ENCODE results near the gene DAPK2. TPM values are rescaled to one million over a fixed set of nuclear protein-coding genes. Genes with fewer than 3 reads are reported as not detected.

The DAPK2 gene
- total RNA-seq, 1 experiment from 2014 or later: 1.4 TPM

DNA sequence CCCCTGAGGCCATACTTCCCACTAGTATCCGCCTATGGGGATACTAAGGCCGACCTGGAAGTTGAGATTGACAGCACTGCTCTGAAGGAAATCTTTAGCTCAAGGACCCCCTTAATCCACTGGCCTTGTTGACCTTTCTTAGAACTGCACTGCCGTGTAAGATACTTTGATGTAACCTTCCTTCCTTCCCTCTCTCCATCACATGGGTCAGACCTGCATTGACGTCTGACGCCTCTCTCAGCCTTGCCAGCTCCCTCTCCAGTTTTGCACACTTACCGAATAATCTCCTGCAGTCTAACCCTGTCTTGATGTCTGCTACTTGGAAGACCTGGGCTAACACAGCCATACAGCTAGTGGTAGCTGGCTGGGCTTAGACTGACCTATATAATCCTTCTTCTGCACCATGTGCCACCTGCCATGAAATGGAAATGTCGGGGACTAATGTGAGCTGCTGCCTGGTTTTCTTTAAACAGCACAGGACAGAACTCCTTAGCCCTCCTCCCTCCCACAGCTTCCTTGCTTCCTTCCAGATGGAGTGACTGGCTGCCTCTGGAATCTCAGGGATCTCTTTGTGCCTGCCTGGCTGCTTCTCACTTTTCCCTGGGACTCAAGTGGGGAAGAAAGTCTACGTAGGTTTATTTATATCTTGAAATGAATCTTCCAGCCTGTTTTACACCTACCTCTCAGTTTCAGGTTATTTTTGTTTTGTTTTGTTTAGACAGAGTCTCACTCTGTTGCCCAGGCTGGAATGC, 173.3 kb downstream of the DAPK2 start:
- peaks cover 16% of the 10 kb centered on the region; the same call in 1 of the 2 replicates for H3K4me1 ChIP-seq
- intact Hi-C loops (cut with micrococcal nuclease; ENCODE audit: unreplicated experiment): no loop called here
- H3K4me3 Mint-ChIP-seq (ENCODE audit: unreplicated experiment): no peak overlapping the region
- H3K36me3 Mint-ChIP-seq (ENCODE audit: insufficient read depth, unreplicated experiment): peaks cover 5% of the 10 kb centered on the region
- peaks cover 23% of the 10 kb centered on the region for H3K4me1 Mint-ChIP-seq (ENCODE audit: low read depth, unreplicated experiment)
- DNase-seq: no peak
- H3K4me3 ChIP-seq (ENCODE audit: low read depth, low read length): no peak overlapping the region
- no peak overlapping the region for H3K27ac Mint-ChIP-seq (ENCODE audit: unreplicated experiment)
- CTCF ChIA-PET: no interaction called here
- BruUV-seq (replicated peaks): no TSS peak
- TF ChIP-seq, protein P1, sequence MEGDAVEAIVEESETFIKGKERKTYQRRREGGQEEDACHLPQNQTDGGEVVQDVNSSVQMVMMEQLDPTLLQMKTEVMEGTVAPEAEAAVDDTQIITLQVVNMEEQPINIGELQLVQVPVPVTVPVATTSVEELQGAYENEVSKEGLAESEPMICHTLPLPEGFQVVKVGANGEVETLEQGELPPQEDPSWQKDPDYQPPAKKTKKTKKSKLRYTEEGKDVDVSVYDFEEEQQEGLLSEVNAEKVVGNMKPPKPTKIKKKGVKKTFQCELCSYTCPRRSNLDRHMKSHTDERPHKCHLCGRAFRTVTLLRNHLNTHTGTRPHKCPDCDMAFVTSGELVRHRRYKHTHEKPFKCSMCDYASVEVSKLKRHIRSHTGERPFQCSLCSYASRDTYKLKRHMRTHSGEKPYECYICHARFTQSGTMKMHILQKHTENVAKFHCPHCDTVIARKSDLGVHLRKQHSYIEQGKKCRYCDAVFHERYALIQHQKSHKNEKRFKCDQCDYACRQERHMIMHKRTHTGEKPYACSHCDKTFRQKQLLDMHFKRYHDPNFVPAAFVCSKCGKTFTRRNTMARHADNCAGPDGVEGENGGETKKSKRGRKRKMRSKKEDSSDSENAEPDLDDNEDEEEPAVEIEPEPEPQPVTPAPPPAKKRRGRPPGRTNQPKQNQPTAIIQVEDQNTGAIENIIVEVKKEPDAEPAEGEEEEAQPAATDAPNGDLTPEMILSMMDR (IDR thresholded peaks at IDR 0.05; ENCODE audit: insufficient read depth in 1 of 2, low read depth in 1 of 2, low read length in 1 of 2, severe bottlenecking in 1 of 2, unreplicated experiment in 1 of 2): no peak
- no peaks in the 10 kb centered on the region for H3K9me3 ChIP-seq
- H3K9me3 Mint-ChIP-seq (ENCODE audit: unreplicated experiment): no peaks in the 10 kb centered on the region
- POLR2A ChIA-PET: no interaction called here
- H3K27me3 Mint-ChIP-seq (ENCODE audit: insufficient read depth, unreplicated experiment): no peaks in the 10 kb centered on the region
- no peaks in the 10 kb centered on the region for H3K27me3 ChIP-seq (replicated peaks; ENCODE audit: control insufficient read depth, insufficient read depth, low read length)
- no peaks in the 10 kb centered on the region for H3K36me3 ChIP-seq (ENCODE audit: control insufficient read depth, insufficient read depth, low read length)

DNA sequence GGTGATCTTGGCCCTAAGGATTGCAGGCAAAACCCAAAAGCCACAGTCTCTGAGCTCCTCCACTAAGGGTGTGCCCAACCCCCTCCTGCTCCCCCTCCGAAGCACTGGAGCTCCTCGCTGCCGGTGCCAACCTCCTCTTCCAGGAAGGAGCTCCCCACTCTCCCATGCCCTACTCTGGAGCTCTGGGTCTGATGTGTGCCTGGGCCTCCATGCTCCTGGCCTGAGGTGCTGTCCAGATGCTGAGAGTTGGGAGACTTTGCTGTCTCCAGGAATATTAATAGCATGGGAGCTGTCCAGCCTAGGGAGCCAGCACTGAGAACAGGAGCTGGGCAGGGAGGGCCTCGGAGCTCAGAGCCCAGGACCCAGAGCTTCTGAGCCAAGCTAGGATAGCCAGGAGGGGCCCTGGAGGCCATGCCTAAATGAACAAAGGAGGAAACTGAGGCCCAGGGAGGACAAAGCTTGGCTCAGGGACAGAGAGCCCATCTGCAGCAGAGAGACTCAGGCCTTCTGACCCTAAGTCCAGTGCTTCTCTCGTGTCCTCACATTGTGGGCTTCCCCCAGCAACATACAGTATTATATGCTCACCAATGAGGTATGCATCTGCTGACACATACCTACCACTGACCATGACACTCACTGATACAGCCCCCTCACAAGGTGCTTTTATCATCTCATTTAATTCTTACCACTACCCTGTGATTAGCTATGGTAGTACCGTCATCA, 175.6 kb downstream of the DAPK2 start:
- Mint-ChIP-seq H3K4me1 (ENCODE audit: low read depth, unreplicated experiment) (peaks cover 23% of the 10 kb centered on the region), H3K9me3 (ENCODE audit: unreplicated experiment) (no peaks in the 10 kb centered on the region), H3K36me3 (ENCODE audit: insufficient read depth, unreplicated experiment) (peaks cover 5% of the 10 kb centered on the region), H3K27ac (ENCODE audit: unreplicated experiment) (no peak overlapping the region), H3K27me3 (ENCODE audit: insufficient read depth, unreplicated experiment) (no peaks in the 10 kb centered on the region), H3K4me3 (ENCODE audit: unreplicated experiment) (no peak overlapping the region)
- Histone ChIP-seq H3K4me3 (ENCODE audit: low read depth, low read length) (no peak overlapping the region), H3K4me1 (peaks cover 16% of the 10 kb centered on the region; the same call in 1 of the 2 replicates), H3K27me3 (replicated peaks; ENCODE audit: control insufficient read depth, insufficient read depth, low read length) (no peaks in the 10 kb centered on the region), H3K9me3 (no peaks in the 10 kb centered on the region), H3K36me3 (ENCODE audit: control insufficient read depth, insufficient read depth, low read length) (no peaks in the 10 kb centered on the region)
- intact Hi-C loops (cut with micrococcal nuclease; ENCODE audit: unreplicated experiment): no loop called here
- ChIA-PET POLR2A (interaction anchor here (1.0 kb wide), 1 partner anchor 139 kb away, joined by 3 read pairs; no protein-coding TSS in a partner anchor), CTCF (interaction anchor here (1.2 kb wide), 1 partner anchor 223 kb away, joined by 4 read pairs; the partner anchor contains the start of gene CIAO2A)
- BruUV-seq (replicated peaks): no TSS peak
- TF ChIP-seq, protein P1 (IDR thresholded peaks at IDR 0.05; ENCODE audit: insufficient read depth in 1 of 2, low read depth in 1 of 2, low read length in 1 of 2, severe bottlenecking in 1 of 2, unreplicated experiment in 1 of 2): no peak
- peak; percentile 74 to 81 for DNase-seq

DNA sequence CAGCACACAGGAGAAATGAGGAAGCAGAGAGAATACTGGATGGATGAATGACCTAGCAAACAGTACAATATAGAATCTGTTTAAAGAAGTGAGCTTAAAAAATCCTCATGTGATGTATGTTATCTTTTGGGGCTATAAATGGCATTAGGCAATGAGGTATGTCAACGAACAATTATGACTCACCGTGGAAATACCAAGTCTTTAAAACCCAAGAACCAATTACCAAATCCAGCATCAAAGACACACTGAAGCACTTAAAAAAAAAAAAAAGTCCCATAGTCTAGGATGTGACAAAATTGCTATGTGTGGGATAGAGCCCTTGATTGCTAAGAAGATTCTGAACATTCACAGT, 176.3 kb downstream of the DAPK2 start:
- no peak overlapping the region for H3K27ac Mint-ChIP-seq (ENCODE audit: unreplicated experiment)
- TF ChIP-seq, protein P1 (IDR thresholded peaks at IDR 0.05; ENCODE audit: insufficient read depth in 1 of 2, low read depth in 1 of 2, low read length in 1 of 2, severe bottlenecking in 1 of 2, unreplicated experiment in 1 of 2): no peak
- peak in 1 of 2 experiments; percentile 27 for DNase-seq
- H3K36me3 Mint-ChIP-seq (ENCODE audit: insufficient read depth, unreplicated experiment): peaks cover 5% of the 10 kb centered on the region
- no peaks in the 10 kb centered on the region for H3K27me3 ChIP-seq (replicated peaks; ENCODE audit: control insufficient read depth, insufficient read depth, low read length)
- H3K4me3 Mint-ChIP-seq (ENCODE audit: unreplicated experiment): no peak overlapping the region
- no TSS peak for BruUV-seq (replicated peaks)
- H3K27me3 Mint-ChIP-seq (ENCODE audit: insufficient read depth, unreplicated experiment): no peaks in the 10 kb centered on the region
- no peaks in the 10 kb centered on the region for H3K9me3 ChIP-seq
- ChIA-PET POLR2A (interaction anchor here (1.0 kb wide), 1 partner anchor 139 kb away, joined by 3 read pairs; no protein-coding TSS in a partner anchor), CTCF (interaction anchor here (0.7 to 1.2 kb wide), 2 partner anchors 39 to 224 kb away, joined by 3 to 4 read pairs; partner anchors contain the start of gene CIAO2A)
- intact Hi-C loops (cut with micrococcal nuclease; ENCODE audit: unreplicated experiment): no loop called here
- no peaks in the 10 kb centered on the region for H3K36me3 ChIP-seq (ENCODE audit: control insufficient read depth, insufficient read depth, low read length)
- H3K4me1 Mint-ChIP-seq (ENCODE audit: low read depth, unreplicated experiment): peaks cover 23% of the 10 kb centered on the region
- no peak overlapping the region for H3K4me3 ChIP-seq (ENCODE audit: low read depth, low read length)
- H3K9me3 Mint-ChIP-seq (ENCODE audit: unreplicated experiment): no peaks in the 10 kb centered on the region
- H3K4me1 ChIP-seq: peaks cover 16% of the 10 kb centered on the region; the same call in 1 of the 2 replicates
